ENCODE measurements around the gene ELFN1.

DNA sequence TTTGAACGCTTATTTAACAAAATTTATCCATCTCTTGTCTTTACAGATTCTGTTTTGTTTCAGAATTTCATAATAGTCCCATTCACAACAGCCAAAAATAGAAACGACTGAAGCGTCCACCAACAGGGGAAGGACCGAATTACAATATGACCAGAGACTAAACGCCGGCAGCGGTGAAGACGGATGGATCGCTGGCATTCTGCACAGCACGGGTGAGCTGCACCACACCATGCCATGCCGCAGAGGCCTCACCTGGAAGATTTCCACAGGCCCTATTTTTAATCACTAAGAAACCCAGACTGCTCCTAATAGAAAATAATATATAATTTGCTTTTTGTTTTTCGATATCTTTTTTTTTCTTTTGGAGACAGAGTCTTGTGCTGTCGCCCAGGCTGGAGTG, 91.0 kb downstream of the ELFN1 start:
- TF ChIP-seq CTCF (IDR thresholded peaks at IDR 0.05; ENCODE audit: low read depth, low read length, missing input control) = no peak
- no peak for TF ChIP-seq MAX (IDR thresholded peaks at IDR 0.05)
- TF ChIP-seq REST (IDR thresholded peaks at IDR 0.05) = no peak
- TF ChIP-seq ZBTB33 (IDR thresholded peaks at IDR 0.05) = no peak
- no peak for TF ChIP-seq RXRA (IDR thresholded peaks at IDR 0.05)
- TF ChIP-seq SP1 (IDR thresholded peaks at IDR 0.05) = no peak
- no peak for TF ChIP-seq JUND (IDR thresholded peaks at IDR 0.05)
- TF ChIP-seq GABPA (IDR thresholded peaks at IDR 0.05 in 1 of 2, conservative IDR thresholded peaks at IDR 0.05 in 1 of 2) = no peak
- no peak for TF ChIP-seq RAD21 (IDR thresholded peaks at IDR 0.05)
- TF ChIP-seq EGR1 (IDR thresholded peaks at IDR 0.05; ENCODE audit: low read depth in 2 of 2) = no peak
